Adrenal gland (tissue), 12 donors: ENCODE measurements around the gene APBA1. TPM values are rescaled to one million over a fixed set of nuclear protein-coding genes. Genes with fewer than 3 reads are reported as not detected.

Experiments used
- DNase-seq, 7 donors: peaks; one replicate each; pipeline ENCODE4 v3.0.0-alpha.2; 2019 to 2020
- H3K27ac ChIP-seq, 5 donors: fragments of 200-600 bp; sonication (generic) in 4 of 5; 1 replicate in 3 of 5; 2 replicates in 2 of 5; pipeline versions ENCODE4 v1.5.1 to v1.8.0; 2016 to 2020; ENCODE audit warnings: mild to moderate bottlenecking in 1 of 5
- H3K27me3 ChIP-seq: fragments of 200-600 bp; 2 replicates; pipeline ENCODE4 v1.8.0; 2021
- H3K36me3 ChIP-seq, 2 donors: fragments of 200-600 bp; replicated peaks in 1 of 2; 1 replicate in 1 of 2; 2 replicates in 1 of 2; pipeline versions ENCODE4 v1.5.1 to v1.8.0; 2018 to 2022
- H3K4me1 ChIP-seq, 2 donors: fragments of 200-600 bp; replicated peaks in 1 of 2; 1 replicate in 1 of 2; 2 replicates in 1 of 2; pipeline versions ENCODE4 v1.5.1 to v1.8.0; 2018 to 2021
- H3K4me3 ChIP-seq, 4 donors: fragments of 200-600 bp; sonication (generic) in 3 of 4; one replicate each; pipeline ENCODE4 v1.5.1; 2016 to 2018
- H3K9me3 ChIP-seq, 3 donors: fragments of 200-600 bp; sonication (generic) in 1 of 3; replicated peaks in 1 of 3; 1 replicate in 2 of 3; 2 replicates in 1 of 3; pipeline versions ENCODE4 v1.5.1 to v1.8.0; 2016 to 2021
- POLR2A ChIP-seq, 2 donors: fragments of 450-650 bp; IDR thresholded peaks; one replicate each; pipeline ENCODE4 v1.6.1; 2017; ENCODE audit warnings: antibody characterized with exemption in 2 of 2, mild to moderate bottlenecking in 2 of 2, moderate library complexity in 1 of 2
- WGBS, 4 donors: extraction: QIAGEN DNeasy Blood & Tissue Kit in 2 of 4; methylation state at CpG; one replicate each; pipeline versions ENCODE4 v1.1.5 to v1.1.7; 2013 to 2017; 5-methylcytosine and 5-hydroxymethylcytosine counted together
- intact Hi-C, 2 donors: fragments of 100-400 bp; cut with DNase I; formaldehyde crosslinking; loops; one replicate each; pipeline versions ENCODE4 v1.14.1 to v1.15.0; 2022 to 2023
- polyA plus RNA-seq, 3 donors: library from polyadenylated mRNA; stranded (reverse); fragments of 200-250 nt in 2 of 3; fragments of 350-450 nt in 1 of 3; fragmentation: Illumina TruSeq in 1 of 3; extraction: RNeasy Lipid Tissue Mini Kit (QIAGEN cat#74804) in 1 of 3; gene quantifications; one replicate each; pipeline ENCODE4 v1.2.3, GENCODE V29; 2013 to 2014
- total RNA-seq, 9 donors: library from RNA; depleted of rRNA in 4 of 9; stranded (reverse); fragments of >200 nt in 4 of 9; fragments of 120-200 nt in 1 of 9; fragmentation: NEBNext Ultra II Directional in 1 of 9; extraction: Animal tissue kit (Norgen Biotek cat#: 25700) in 1 of 9; gene quantifications; one replicate each; pipeline versions ENCODE4 v1.1.0 to v1.2.4, GENCODE V29; 2013 to 2023
- TF ChIP-seq, protein P1 (sequence below), 6 experiments: fragments of 450-650 bp in 4 of 6; fragments of 200-600 bp in 2 of 6; sonication (generic) in 1 of 6; IDR thresholded peaks; 1 replicate in 5 of 6; 2 replicates in 1 of 6; pipeline versions ENCODE4 v1.5.1 to v1.8.0; 2016 to 2021; ENCODE audit warnings: antibody characterized with exemption in 6 of 6, mild to moderate bottlenecking in 2 of 6, moderate library complexity in 1 of 6
- donor health status: healthy with polysubstance abuse.
- donor health status: Bipolar disorder and iron deficiency.
- donor health status: DM: yes; HTN: yes; CAD: no.
- donor health status: DM: no; HTN: no; CAD: no.
- donor health status: DM: no; HTN: no; CAD: no.
- donor health status: DM: yes; HTN: yes; CAD: no.

APBA1 gene
- total and polyA plus RNA-seq, 12 donors, result 0.64 to 6.4 (median 3.5) TPM

DNA sequence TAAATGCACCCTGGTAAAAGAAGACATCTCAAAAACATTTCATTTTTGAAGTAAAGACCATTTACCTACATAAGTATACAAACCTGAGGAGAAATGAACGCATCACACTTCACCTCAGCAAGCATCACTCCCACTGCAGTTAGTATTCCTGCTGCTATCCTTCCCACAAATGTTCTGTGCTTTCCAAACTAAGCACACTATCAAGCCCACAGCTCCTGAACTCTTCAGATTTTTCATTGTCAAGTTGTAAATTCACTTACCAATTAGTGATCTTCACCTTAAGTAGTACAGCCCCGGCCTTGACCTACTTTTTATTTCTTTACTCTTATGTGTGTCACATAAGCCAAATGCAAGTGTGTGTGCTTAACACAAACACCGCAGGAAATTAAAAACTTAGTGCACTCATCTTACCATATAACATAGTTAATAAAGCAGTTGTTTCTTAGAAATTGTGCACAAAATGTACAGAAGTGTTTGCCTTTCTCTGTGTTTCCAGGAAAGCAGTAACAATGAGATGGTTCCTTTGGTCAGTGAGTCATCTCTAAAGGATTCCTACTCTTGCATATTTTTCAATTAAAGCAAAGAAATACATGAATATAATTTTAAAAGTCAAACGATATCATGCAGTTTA lies 169.4 kb downstream of the APBA1 start:
- H3K27ac ChIP-seq, result no peak overlapping the region
- H3K27me3 ChIP-seq, result no peaks in the 10 kb centered on the region
- WGBS, 4 donors, result 74 to 83% (median 76%) methylated on average over 4 of the region's 4 CpGs
- DNase-seq, result no peak
- TF ChIP-seq, protein P1, sequence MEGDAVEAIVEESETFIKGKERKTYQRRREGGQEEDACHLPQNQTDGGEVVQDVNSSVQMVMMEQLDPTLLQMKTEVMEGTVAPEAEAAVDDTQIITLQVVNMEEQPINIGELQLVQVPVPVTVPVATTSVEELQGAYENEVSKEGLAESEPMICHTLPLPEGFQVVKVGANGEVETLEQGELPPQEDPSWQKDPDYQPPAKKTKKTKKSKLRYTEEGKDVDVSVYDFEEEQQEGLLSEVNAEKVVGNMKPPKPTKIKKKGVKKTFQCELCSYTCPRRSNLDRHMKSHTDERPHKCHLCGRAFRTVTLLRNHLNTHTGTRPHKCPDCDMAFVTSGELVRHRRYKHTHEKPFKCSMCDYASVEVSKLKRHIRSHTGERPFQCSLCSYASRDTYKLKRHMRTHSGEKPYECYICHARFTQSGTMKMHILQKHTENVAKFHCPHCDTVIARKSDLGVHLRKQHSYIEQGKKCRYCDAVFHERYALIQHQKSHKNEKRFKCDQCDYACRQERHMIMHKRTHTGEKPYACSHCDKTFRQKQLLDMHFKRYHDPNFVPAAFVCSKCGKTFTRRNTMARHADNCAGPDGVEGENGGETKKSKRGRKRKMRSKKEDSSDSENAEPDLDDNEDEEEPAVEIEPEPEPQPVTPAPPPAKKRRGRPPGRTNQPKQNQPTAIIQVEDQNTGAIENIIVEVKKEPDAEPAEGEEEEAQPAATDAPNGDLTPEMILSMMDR (IDR thresholded peaks at IDR 0.05), result no peak
- no peak for TF ChIP-seq POLR2A (IDR thresholded peaks at IDR 0.05)
- H3K9me3 ChIP-seq, result no peaks in the 10 kb centered on the region
- intact Hi-C loops, result no loop called here
- H3K36me3 ChIP-seq, result no peaks in the 10 kb centered on the region
- no peaks in the 10 kb centered on the region for H3K4me1 ChIP-seq
- H3K4me3 ChIP-seq, result no peak overlapping the region

DNA sequence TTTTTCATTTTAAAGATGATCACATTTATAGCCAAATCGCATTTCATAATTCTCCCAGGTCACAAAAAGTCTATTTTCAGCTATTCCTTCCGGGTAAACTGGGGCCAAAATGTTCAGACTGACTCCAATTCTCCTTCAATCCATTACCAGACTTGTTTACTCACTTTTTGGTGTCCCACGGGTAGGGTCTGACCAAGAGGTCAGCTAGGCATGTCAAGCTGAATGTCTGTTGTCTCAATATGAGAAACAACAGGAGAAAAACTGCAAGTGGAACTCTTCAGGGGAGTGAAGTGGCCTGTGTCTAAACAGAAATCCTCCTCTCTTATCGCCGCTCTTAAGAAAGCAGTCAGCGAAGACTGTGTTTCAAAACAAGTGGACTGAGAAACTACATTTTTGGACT lies 171.3 kb downstream of the APBA1 start:
- H3K4me3 ChIP-seq, result no peak overlapping the region
- H3K9me3 ChIP-seq, result no peaks in the 10 kb centered on the region
- DNase-seq, result no peak
- H3K36me3 ChIP-seq, result no peaks in the 10 kb centered on the region
- no peaks in the 10 kb centered on the region for H3K4me1 ChIP-seq
- intact Hi-C loops, result no loop called here
- whole genome bisulfite sequencing, 4 donors, result 70 to 88% (median 83%) methylated on average over 6 of the region's 6 CpGs
- no peak for TF ChIP-seq POLR2A (IDR thresholded peaks at IDR 0.05)
- TF ChIP-seq, protein P1 (IDR thresholded peaks at IDR 0.05), result no peak
- no peak overlapping the region for H3K27ac ChIP-seq
- no peaks in the 10 kb centered on the region for H3K27me3 ChIP-seq

DNA sequence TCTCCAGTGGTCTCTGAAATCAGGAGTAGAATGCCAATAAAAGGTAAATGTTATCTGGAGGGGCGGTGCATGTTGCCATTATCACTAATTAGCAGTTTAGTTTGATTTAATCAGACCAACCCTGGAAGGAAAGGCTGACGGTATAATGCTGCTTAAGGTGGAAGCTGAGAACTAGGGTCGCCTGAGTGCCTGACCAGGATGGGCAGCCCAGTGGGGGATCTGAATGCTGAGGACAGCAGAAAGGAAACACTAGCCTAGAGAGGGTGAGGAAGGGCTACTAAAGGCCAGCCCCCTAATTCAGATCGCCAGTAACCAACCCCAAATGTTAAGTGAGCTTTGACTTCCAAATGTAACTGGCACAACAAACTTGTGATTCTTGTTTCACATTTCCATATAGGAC lies 172.2 kb downstream of the APBA1 start:
- Histone ChIP-seq H3K4me1 (no peaks in the 10 kb centered on the region), H3K4me3 (no peak overlapping the region), H3K27me3 (no peaks in the 10 kb centered on the region), H3K9me3 (no peaks in the 10 kb centered on the region), H3K36me3 (no peaks in the 10 kb centered on the region), H3K27ac (no peak overlapping the region)
- WGBS, 4 donors, result 74 to 90% (median 79%) methylated on average over 4 of the region's 4 CpGs
- DNase-seq, result no peak
- TF ChIP-seq, protein P1 (IDR thresholded peaks at IDR 0.05), result no peak
- no peak for TF ChIP-seq POLR2A (IDR thresholded peaks at IDR 0.05)
- intact Hi-C loops, result no loop called here

DNA sequence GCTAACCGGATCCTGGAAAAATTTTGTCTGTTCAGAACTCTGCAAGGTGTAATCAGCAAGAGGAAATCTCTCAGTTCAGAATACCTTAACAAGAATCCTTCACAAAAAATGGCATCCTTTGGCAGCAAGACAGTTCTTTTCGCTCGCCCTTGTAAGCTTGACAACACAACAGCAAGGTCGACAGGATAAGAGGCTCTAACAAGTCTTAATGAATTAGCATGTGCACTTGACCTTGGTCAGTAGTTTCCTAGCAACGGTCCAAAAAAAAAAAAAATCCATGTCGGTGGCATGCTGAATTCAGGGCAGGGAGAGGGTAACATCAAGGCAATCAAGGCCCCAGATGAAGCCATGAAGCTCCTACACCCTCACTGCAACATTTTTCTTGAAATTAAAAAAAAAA lies 172.8 kb downstream of the APBA1 start:
- no peak for DNase-seq
- Histone ChIP-seq H3K4me3 (no peak overlapping the region), H3K27ac (no peak overlapping the region), H3K36me3 (no peaks in the 10 kb centered on the region), H3K4me1 (no peaks in the 10 kb centered on the region), H3K9me3 (no peaks in the 10 kb centered on the region), H3K27me3 (no peaks in the 10 kb centered on the region)
- TF ChIP-seq POLR2A (IDR thresholded peaks at IDR 0.05), result no peak
- TF ChIP-seq, protein P1 (IDR thresholded peaks at IDR 0.05), result no peak
- intact Hi-C loops, result no loop called here
- WGBS, 4 donors, result 36 to 48% (median 41%) methylated on average over 6 of the region's 6 CpGs
